ENCODE measurements around the gene AKAP6.

Gene AKAP6

GRCh38 chr14:32450919-32451675 lies 122.0 kb downstream of the AKAP6 start:
- Histone ChIP-seq H3K9ac (no peak overlapping the region), H2AFZ (ENCODE audit: low read depth) (no peak overlapping the region), H3K27ac (no peak overlapping the region), H3K4me3 (IDR thresholded peaks at IDR 0.05; ENCODE audit: insufficient read depth, low read depth, low read length) (no peak overlapping the region), H4K20me1 (ENCODE audit: insufficient read depth) (no peaks in the 10 kb centered on the region), H3K4me2 (no peak overlapping the region), H3K79me2 (ENCODE audit: insufficient read depth, low read depth) (no peaks in the 10 kb centered on the region), H3K36me3 (ENCODE audit: insufficient read depth) (no peaks in the 10 kb centered on the region), H3K4me1 (ENCODE audit: low read depth, poor library complexity, severe bottlenecking) (no peaks in the 10 kb centered on the region), H3K27me3 (ENCODE audit: insufficient read depth, low read depth) (no peaks in the 10 kb centered on the region)
- TF ChIP-seq CTCF (conservative IDR thresholded peaks at IDR 0.05; ENCODE audit: low read depth, low read length): no peak

- Histone ChIP-seq H3K79me2 (ENCODE audit: insufficient read depth, low read depth) (no peaks in the 10 kb centered on the region), H4K20me1 (ENCODE audit: insufficient read depth) (no peaks in the 10 kb centered on the region), H3K9ac (no peak overlapping the region), H3K27me3 (ENCODE audit: insufficient read depth, low read depth) (no peaks in the 10 kb centered on the region), H3K4me3 (IDR thresholded peaks at IDR 0.05; ENCODE audit: insufficient read depth, low read depth, low read length) (no peak overlapping the region), H3K27ac (no peak overlapping the region), H3K4me2 (no peak overlapping the region), H3K36me3 (ENCODE audit: insufficient read depth) (no peaks in the 10 kb centered on the region), H2AFZ (ENCODE audit: low read depth) (no peak overlapping the region), H3K4me1 (ENCODE audit: low read depth, poor library complexity, severe bottlenecking) (no peaks in the 10 kb centered on the region)
- TF ChIP-seq CTCF (conservative IDR thresholded peaks at IDR 0.05; ENCODE audit: low read depth, low read length): no peak
Measured at GRCh38 chr14:32453857-32454810, 125.0 kb downstream of the AKAP6 start.

GRCh38 chr14:32457213-32457920 lies 128.3 kb downstream of the AKAP6 start:
- Histone ChIP-seq H3K4me2 (no peak overlapping the region), H3K4me1 (ENCODE audit: low read depth, poor library complexity, severe bottlenecking) (no peaks in the 10 kb centered on the region), H4K20me1 (ENCODE audit: insufficient read depth) (no peaks in the 10 kb centered on the region), H3K27ac (no peak overlapping the region), H2AFZ (ENCODE audit: low read depth) (no peak overlapping the region), H3K27me3 (ENCODE audit: insufficient read depth, low read depth) (no peaks in the 10 kb centered on the region), H3K79me2 (ENCODE audit: insufficient read depth, low read depth) (no peaks in the 10 kb centered on the region), H3K4me3 (IDR thresholded peaks at IDR 0.05; ENCODE audit: insufficient read depth, low read depth, low read length) (no peak overlapping the region), H3K9ac (no peak overlapping the region), H3K36me3 (ENCODE audit: insufficient read depth) (no peaks in the 10 kb centered on the region)
- no peak for TF ChIP-seq CTCF (conservative IDR thresholded peaks at IDR 0.05; ENCODE audit: low read depth, low read length)

GRCh38 chr14:32458720-32459119 lies 129.6 kb downstream of the AKAP6 start:
- no peaks in the 10 kb centered on the region for H3K36me3 ChIP-seq (ENCODE audit: insufficient read depth)
- no peak overlapping the region for H3K4me2 ChIP-seq
- H3K27me3 ChIP-seq (ENCODE audit: insufficient read depth, low read depth): no peaks in the 10 kb centered on the region
- no peaks in the 10 kb centered on the region for H4K20me1 ChIP-seq (ENCODE audit: insufficient read depth)
- H3K4me1 ChIP-seq (ENCODE audit: low read depth, poor library complexity, severe bottlenecking): no peaks in the 10 kb centered on the region
- H3K27ac ChIP-seq: no peak overlapping the region
- H3K4me3 ChIP-seq (IDR thresholded peaks at IDR 0.05; ENCODE audit: insufficient read depth, low read depth, low read length): no peak overlapping the region
- no peak for TF ChIP-seq CTCF (conservative IDR thresholded peaks at IDR 0.05; ENCODE audit: low read depth, low read length)
- no peaks in the 10 kb centered on the region for H3K79me2 ChIP-seq (ENCODE audit: insufficient read depth, low read depth)
- H3K9ac ChIP-seq: no peak overlapping the region
- no peak overlapping the region for H2AFZ ChIP-seq (ENCODE audit: low read depth)

All from KMS-11 (cell line).